HG03575 (cell line): ENCODE measurements around the gene KISS1.

ENCODE experiments used
- ATAC-seq: cut with Tn5 transposase; IDR thresholded peaks from one replicate; pipeline ENCODE4 v1.9.1; 2021; ENCODE audit not compliant: unreplicated experiment, insufficient number of reproducible peaks, low FRiP score; ENCODE audit errors: extremely low read depth

KISS1 gene

GRCh38 chr1:204198348-204199340 lies 2.4 kb upstream of the KISS1 start:
- ATAC-seq = no peak

- ATAC-seq = no peak
Measured at GRCh38 chr1:204197068-204197467, 777 bp upstream of the KISS1 start.

GRCh38 chr1:204194771-204195170 lies 1.5 kb downstream of the KISS1 start:
- no peak for ATAC-seq

GRCh38 chr1:204194080-204194479 lies 2.2 kb downstream of the KISS1 start:
- ATAC-seq = no peak

GRCh38 chr1:204192589-204193352 lies 3.5 kb downstream of the KISS1 start:
- no peak for ATAC-seq

GRCh38 chr1:204192046-204192445 lies 4.2 kb downstream of the KISS1 start:
- ATAC-seq = no peak

- no peak for ATAC-seq
Measured at GRCh38 chr1:204191456-204191855, 4.8 kb downstream of the KISS1 start.

- ATAC-seq = no peak
Measured at GRCh38 chr1:204190212-204191211, 5.8 kb downstream of the KISS1 start.

GRCh38 chr1:204188959-204189639 lies 7.2 kb downstream of the KISS1 start:
- no peak for ATAC-seq

- ATAC-seq = no peak
Measured at GRCh38 chr1:204186597-204186996, 9.7 kb downstream of the KISS1 start.

GRCh38 chr1:204181116-204181515 lies 15.2 kb downstream of the KISS1 start:
- no peak for ATAC-seq

- ATAC-seq = no peak
Measured at GRCh38 chr1:204180133-204180532, 16.2 kb downstream of the KISS1 start.

- ATAC-seq = no peak
Measured at GRCh38 chr1:204178487-204179281, 17.6 kb downstream of the KISS1 start.

GRCh38 chr1:204177133-204177532 lies 19.2 kb downstream of the KISS1 start:
- no peak for ATAC-seq

- ATAC-seq = no peak
Measured at GRCh38 chr1:204176049-204176448, 20.2 kb downstream of the KISS1 start.

GRCh38 chr1:204174958-204175357 lies 21.3 kb downstream of the KISS1 start:
- ATAC-seq = no peak

- ATAC-seq = no peak
Measured at GRCh38 chr1:204172404-204173029, 23.8 kb downstream of the KISS1 start.
